Left ventricle myocardium inferior (tissue), 1 donor: ENCODE data around the gene GABBR2. TPM values are rescaled to one million over a fixed set of nuclear protein-coding genes. Genes with fewer than 3 reads are reported as not detected.

Experiments
- DNase-seq: peaks from one replicate; pipeline ENCODE4 v3.0.0-alpha.2; 2020
- H3K27ac ChIP-seq: fragments of 200-600 bp; replicated peaks from 2 replicates; pipeline ENCODE4 v1.8.0; 2021
- H3K27me3 ChIP-seq: fragments of 200-600 bp; 2 replicates; pipeline ENCODE4 v1.8.0; 2021; ENCODE audit warnings: low read depth
- H3K36me3 ChIP-seq: fragments of 200-600 bp; 2 replicates; pipeline ENCODE4 v1.8.0; 2021
- H3K4me1 ChIP-seq: fragments of 200-600 bp; 2 replicates; pipeline ENCODE4 v1.8.0; 2021
- H3K4me3 ChIP-seq: fragments of 200-600 bp; 2 replicates; pipeline ENCODE4 v1.8.0; 2021; ENCODE audit warnings: mild to moderate bottlenecking, moderate library complexity
- H3K9me3 ChIP-seq: fragments of 200-600 bp; replicated peaks from 2 replicates; pipeline ENCODE4 v1.8.0; 2021
- CTCF ChIP-seq: fragments of 200-600 bp; IDR thresholded peaks from 2 replicates; pipeline ENCODE4 v1.8.0; 2021; ENCODE audit warnings: antibody characterized with exemption, mild to moderate bottlenecking, borderline replicate concordance
- intact Hi-C: fragments of 100-400 bp; cut with micrococcal nuclease; formaldehyde crosslinking; loops from one replicate; pipeline ENCODE4 v1.11.0; 2022
- total RNA-seq: library from RNA; stranded (reverse); fragmentation: NEBNext Ultra II Directional; extraction: Animal tissue kit (Norgen Biotek cat#: 25700); gene quantifications from one replicate; pipeline ENCODE4 v1.2.1, GENCODE V29; 2021
- donor health status: DM: no; HTN: yes; CAD: no; lungs with severe emphysema.

Gene GABBR2
- total RNA-seq, 1 donor from 2014 or later: 1.1 TPM

GRCh38 chr9:98632839-98633238 is 75.9 kb downstream of the GABBR2 start:
- no peak for TF ChIP-seq CTCF
- intact Hi-C loops: no loop called here
- Histone ChIP-seq H3K27me3 (peaks cover 10% of the 10 kb centered on the region), H3K36me3 (no peaks in the 10 kb centered on the region), H3K4me1 (no peaks in the 10 kb centered on the region), H3K9me3 (no peaks in the 10 kb centered on the region), H3K4me3 (no peak overlapping the region), H3K27ac (no peak overlapping the region)
- no peak for DNase-seq

GRCh38 chr9:98627296-98627695 is 81.4 kb downstream of the GABBR2 start:
- H3K27me3 ChIP-seq: peaks cover 66% of the 10 kb centered on the region
- H3K4me3 ChIP-seq: no peak overlapping the region
- H3K27ac ChIP-seq: no peak overlapping the region
- no peaks in the 10 kb centered on the region for H3K9me3 ChIP-seq
- no peaks in the 10 kb centered on the region for H3K36me3 ChIP-seq
- H3K4me1 ChIP-seq: no peaks in the 10 kb centered on the region
- no peak for DNase-seq
- TF ChIP-seq CTCF: no peak
- intact Hi-C loops: no loop called here

- Histone ChIP-seq H3K27me3 (peaks cover 81% of the 10 kb centered on the region), H3K36me3 (no peaks in the 10 kb centered on the region), H3K27ac (no peak overlapping the region), H3K9me3 (no peaks in the 10 kb centered on the region), H3K4me3 (no peak overlapping the region), H3K4me1 (no peaks in the 10 kb centered on the region)
- DNase-seq: no peak
- intact Hi-C loops: no loop called here
- TF ChIP-seq CTCF: no peak
These were observed 83.0 kb downstream of the GABBR2 start for GRCh38 chr9:98625728-98626127.

- Histone ChIP-seq H3K36me3 (no peaks in the 10 kb centered on the region), H3K4me1 (no peaks in the 10 kb centered on the region), H3K27me3 (peaks cover 87% of the 10 kb centered on the region), H3K4me3 (no peak overlapping the region), H3K27ac (no peak overlapping the region), H3K9me3 (no peaks in the 10 kb centered on the region)
- DNase-seq: no peak
- no peak for TF ChIP-seq CTCF
- intact Hi-C loops: no loop called here
These were observed 88.9 kb downstream of the GABBR2 start for GRCh38 chr9:98619788-98620187.

GRCh38 chr9:98615633-98616032 is 93.1 kb downstream of the GABBR2 start:
- no peak for TF ChIP-seq CTCF

GRCh38 chr9:98614941-98615340 is 93.8 kb downstream of the GABBR2 start:
- H3K4me1 ChIP-seq: no peaks in the 10 kb centered on the region
- TF ChIP-seq CTCF: no peak
- intact Hi-C loops: no loop called here
- H3K27ac ChIP-seq: no peak overlapping the region
- H3K4me3 ChIP-seq: no peak overlapping the region
- no peaks in the 10 kb centered on the region for H3K36me3 ChIP-seq
- peaks cover 55% of the 10 kb centered on the region for H3K27me3 ChIP-seq
- DNase-seq: no peak
- no peaks in the 10 kb centered on the region for H3K9me3 ChIP-seq

More at GRCh38 chr9:98615633-98616032, 93.1 kb downstream of the GABBR2 start:
- Histone ChIP-seq H3K4me3 (no peak overlapping the region), H3K36me3 (no peaks in the 10 kb centered on the region), H3K9me3 (no peaks in the 10 kb centered on the region), H3K4me1 (no peaks in the 10 kb centered on the region), H3K27ac (no peak overlapping the region), H3K27me3 (peaks cover 62% of the 10 kb centered on the region)
- DNase-seq: no peak
- intact Hi-C loops: no loop called here
